Measurements from ENCODE around the gene ACSS2. TPM values are rescaled to one million over a fixed set of nuclear protein-coding genes. Genes with fewer than 3 reads are reported as not detected.
A peak's percentile ranks its signal among the peaks of the same experiment; 100 is the strongest.

Gene ACSS2
- total and polyA plus RNA-seq, 2 donors (not counting 1 experiment from before 2014, with no cell fraction given) = 59.4 to 129 TPM

- no peak overlapping the region for H3K27ac ChIP-seq (ENCODE audit: insufficient read depth, low read length)
- H3K27me3 ChIP-seq (ENCODE audit: control insufficient read depth, insufficient read depth, low read length) = peaks cover 7% of the 10 kb centered on the region
- no peak for TF ChIP-seq CTCF (conservative IDR thresholded peaks at IDR 0.05 in 1 of 2, IDR thresholded peaks at IDR 0.05 in 1 of 2; ENCODE audit: low read depth in 1 of 2, low read length in 2 of 2)
- TF ChIP-seq EZH2 (IDR thresholded peaks at IDR 0.05; ENCODE audit: low read length, missing control alignments) = no peak
- DNase-seq (ENCODE audit: low read depth in 2 of 2) = no peak
- no peak overlapping the region for H3K4me3 ChIP-seq (replicated peaks in 1 of 4; ENCODE audit: control extremely low read depth in 1 of 4, insufficient read depth in 1 of 4, low read depth in 3 of 4, low read length in 4 of 4)
- no peaks in the 10 kb centered on the region for H3K36me3 ChIP-seq (ENCODE audit: control insufficient read depth, insufficient read depth, low read length)
- no peaks in the 10 kb centered on the region for H4K20me1 ChIP-seq (ENCODE audit: control insufficient read depth, extremely low read depth, insufficient read depth, low read length)
- no peak overlapping the region for H2AFZ ChIP-seq (ENCODE audit: low read length)
- no peaks in the 10 kb centered on the region for H3K9me3 ChIP-seq (ENCODE audit: control insufficient read depth, insufficient read depth, low read depth, low read length)
- no peaks in the 10 kb centered on the region for H3K4me1 ChIP-seq (ENCODE audit: control insufficient read depth, extremely low read depth, insufficient read depth, low read length)
- no peak overlapping the region for H3K9ac ChIP-seq (ENCODE audit: insufficient read depth, low read length)
- no peak overlapping the region for H3K4me2 ChIP-seq (ENCODE audit: extremely low read depth, insufficient read depth, low read length)
- H3K79me2 ChIP-seq (ENCODE audit: control insufficient read depth, insufficient read depth, low read length) = no peaks in the 10 kb centered on the region
Observed at GRCh38 chr20:34831936-34832335, 44.5 kb upstream of the ACSS2 start.

DNA sequence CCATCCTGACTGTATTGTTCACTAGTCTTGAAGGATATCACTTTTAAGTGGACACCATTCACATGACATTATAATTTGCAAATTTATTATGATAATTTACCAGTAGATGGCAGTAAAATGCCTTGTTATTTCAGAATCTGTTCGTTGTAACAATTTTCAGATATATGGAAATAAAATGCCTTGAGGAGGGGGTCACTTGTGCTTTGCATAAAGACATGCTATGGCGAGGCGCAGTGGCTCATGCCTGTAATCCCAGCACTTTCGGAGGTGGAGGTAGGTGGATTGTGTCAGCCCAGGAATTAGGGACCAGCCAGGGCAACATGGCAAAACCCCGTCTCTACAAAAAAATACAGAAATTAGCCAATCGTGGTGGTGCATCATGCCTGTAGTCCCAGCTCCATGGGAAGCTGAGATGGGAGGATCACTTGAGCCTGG lies 41.9 kb upstream of the ACSS2 start:
- Histone ChIP-seq H3K27me3 (ENCODE audit: control insufficient read depth, insufficient read depth, low read length) (peaks cover 7% of the 10 kb centered on the region), H3K9ac (ENCODE audit: insufficient read depth, low read length) (no peak overlapping the region), H3K4me2 (ENCODE audit: extremely low read depth, insufficient read depth, low read length) (no peak overlapping the region), H4K20me1 (ENCODE audit: control insufficient read depth, extremely low read depth, insufficient read depth, low read length) (no peaks in the 10 kb centered on the region), H3K27ac (ENCODE audit: insufficient read depth, low read length) (no peak overlapping the region), H3K4me1 (ENCODE audit: control insufficient read depth, extremely low read depth, insufficient read depth, low read length) (no peaks in the 10 kb centered on the region), H3K36me3 (ENCODE audit: control insufficient read depth, insufficient read depth, low read length) (no peaks in the 10 kb centered on the region), H2AFZ (ENCODE audit: low read length) (no peak overlapping the region), H3K79me2 (ENCODE audit: control insufficient read depth, insufficient read depth, low read length) (no peaks in the 10 kb centered on the region), H3K9me3 (ENCODE audit: control insufficient read depth, insufficient read depth, low read depth, low read length) (no peaks in the 10 kb centered on the region), H3K4me3 (replicated peaks in 1 of 4; ENCODE audit: control extremely low read depth in 1 of 4, insufficient read depth in 1 of 4, low read depth in 3 of 4, low read length in 4 of 4) (peak overlapping the region in 1 of 4 experiments; percentile 34)
- peak; percentile 24 to 60 for DNase-seq (ENCODE audit: low read depth in 2 of 2)
- TF ChIP-seq CTCF (conservative IDR thresholded peaks at IDR 0.05 in 1 of 2, IDR thresholded peaks at IDR 0.05 in 1 of 2; ENCODE audit: low read depth in 1 of 2, low read length in 2 of 2) = peak in 1 of 2 donors; percentile 13
- TF ChIP-seq EZH2 (IDR thresholded peaks at IDR 0.05; ENCODE audit: low read length, missing control alignments) = no peak

GRCh38 chr20:34842143-34842542 lies 34.3 kb upstream of the ACSS2 start:
- H3K36me3 ChIP-seq (ENCODE audit: control insufficient read depth, insufficient read depth, low read length) = no peaks in the 10 kb centered on the region
- H3K4me3 ChIP-seq (replicated peaks in 1 of 4; ENCODE audit: control extremely low read depth in 1 of 4, insufficient read depth in 1 of 4, low read depth in 3 of 4, low read length in 4 of 4) = no peak overlapping the region
- no peaks in the 10 kb centered on the region for H3K9me3 ChIP-seq (ENCODE audit: control insufficient read depth, insufficient read depth, low read depth, low read length)
- H3K9ac ChIP-seq (ENCODE audit: insufficient read depth, low read length) = no peak overlapping the region
- no peak overlapping the region for H3K27ac ChIP-seq (ENCODE audit: insufficient read depth, low read length)
- no peak for DNase-seq (ENCODE audit: low read depth in 2 of 2)
- no peak for TF ChIP-seq EZH2 (IDR thresholded peaks at IDR 0.05; ENCODE audit: low read length, missing control alignments)
- TF ChIP-seq CTCF (conservative IDR thresholded peaks at IDR 0.05 in 1 of 2, IDR thresholded peaks at IDR 0.05 in 1 of 2; ENCODE audit: low read depth in 1 of 2, low read length in 2 of 2) = no peak
- H3K79me2 ChIP-seq (ENCODE audit: control insufficient read depth, insufficient read depth, low read length) = no peaks in the 10 kb centered on the region
- no peaks in the 10 kb centered on the region for H3K4me1 ChIP-seq (ENCODE audit: control insufficient read depth, extremely low read depth, insufficient read depth, low read length)
- H3K4me2 ChIP-seq (ENCODE audit: extremely low read depth, insufficient read depth, low read length) = no peak overlapping the region
- H3K27me3 ChIP-seq (ENCODE audit: control insufficient read depth, insufficient read depth, low read length) = no peaks in the 10 kb centered on the region
- H2AFZ ChIP-seq (ENCODE audit: low read length) = no peak overlapping the region
- no peaks in the 10 kb centered on the region for H4K20me1 ChIP-seq (ENCODE audit: control insufficient read depth, extremely low read depth, insufficient read depth, low read length)

Measured in fibroblast of lung (primary cell).